GM12875 (cell line): Measurements from ENCODE around the gene OR8H2.
"Not testable (repeated sequence)": the region's sequence is repeated elsewhere in the genome, so short reads cannot be mapped to it uniquely, and the experiment has no call there.

Experiments
- H3K4me3 ChIP-seq: one replicate; pipeline ENCODE4 v1.5.1; 2011; ENCODE audit warnings: low read depth, low read length, control low read depth
- CTCF ChIP-seq: IDR thresholded peaks from 2 replicates; pipeline ENCODE4 v1.5.1; 2011; ENCODE audit warnings: low read depth, mild to moderate bottlenecking, control low read depth, inconsistent platforms, low read length, moderate library complexity, borderline replicate concordance; ENCODE audit not compliant: insufficient read depth

OR8H2 gene

DNA sequence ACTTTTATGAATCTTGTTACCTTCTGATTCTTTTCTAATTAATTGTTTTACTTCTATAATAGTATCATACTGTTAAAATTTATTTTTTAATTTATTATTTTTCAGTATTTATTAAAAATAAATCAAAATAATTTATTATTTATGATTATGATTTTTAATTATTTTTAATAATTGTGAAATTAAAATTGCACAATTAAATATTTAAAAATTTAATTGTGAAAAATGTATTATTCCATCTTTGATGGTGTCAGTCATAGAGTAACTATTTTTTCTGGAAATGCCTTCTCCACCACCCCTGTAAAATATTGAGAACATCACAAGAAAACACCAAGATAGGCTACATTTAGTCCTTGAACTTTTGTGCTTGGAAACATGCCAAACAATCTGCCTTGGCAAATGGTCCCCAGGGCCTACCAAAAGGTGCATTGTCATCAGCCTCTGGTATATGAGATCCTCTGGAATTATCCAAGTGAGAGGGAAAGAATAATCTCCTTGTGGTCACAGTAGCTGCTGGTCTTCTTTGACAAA is at the start of gene OR8H2:
TSS of gene OR8H2 (plus strand) at position 478 of the 528 bp plus-strand sequence. CDS start 1,356 bp downstream, outside the sequence.
- TF ChIP-seq CTCF, result no peak
- no peak within 1 kb of the TSS for H3K4me3 ChIP-seq

DNA sequence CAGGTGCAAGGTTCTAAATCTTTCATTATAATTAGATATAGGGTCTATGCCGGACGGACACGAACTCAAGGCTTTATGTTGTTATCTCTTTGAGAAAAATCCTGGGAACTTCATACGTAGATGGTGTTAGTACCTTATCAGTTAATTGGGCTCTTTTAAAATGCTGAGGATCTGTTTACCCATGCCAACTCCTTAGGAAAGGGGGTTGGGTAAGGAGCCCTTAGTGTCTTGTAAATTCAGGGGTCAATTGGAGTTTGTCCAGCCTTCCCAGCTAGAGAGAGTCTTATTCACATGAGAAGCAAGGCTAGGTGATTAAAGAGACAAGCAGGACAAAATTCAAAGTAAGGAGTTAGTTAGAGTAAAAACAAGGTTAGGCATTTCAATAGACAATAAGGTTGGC is 47.1 kb upstream of the OR8H2 start:
- H3K4me3 ChIP-seq, result not testable (repeated sequence)

- not testable (repeated sequence) for H3K4me3 ChIP-seq
Observed at GRCh38 chr11:56057661-56058237, 45.7 kb upstream of the OR8H2 start.

- not testable (repeated sequence) for H3K4me3 ChIP-seq
Observed at GRCh38 chr11:56058260-56058780, 45.2 kb upstream of the OR8H2 start.

GRCh38 chr11:56066980-56067379 is 36.5 kb upstream of the OR8H2 start:
- TF ChIP-seq CTCF, result no peak
- no peak overlapping the region for H3K4me3 ChIP-seq

DNA sequence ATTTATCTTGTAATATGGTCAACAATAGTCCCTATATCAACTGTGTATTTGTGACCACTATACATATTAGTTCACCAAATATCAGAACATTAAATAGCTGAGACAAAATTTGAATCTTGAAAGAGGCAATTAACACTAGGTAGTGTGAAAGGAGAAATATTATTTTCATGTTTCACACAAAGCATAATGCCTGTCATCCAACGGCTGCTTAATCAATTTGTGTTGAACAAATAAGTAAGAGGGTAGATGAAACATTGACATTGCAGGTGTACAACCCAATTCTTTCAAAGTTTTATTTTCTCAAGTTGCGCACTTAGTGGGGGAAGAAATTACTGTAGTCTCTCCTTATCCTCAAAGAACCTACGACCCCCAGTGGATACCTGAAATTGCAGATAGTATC is 13.8 kb upstream of the OR8H2 start:
- no peak for TF ChIP-seq CTCF
- no peak overlapping the region for H3K4me3 ChIP-seq

- no peak for TF ChIP-seq CTCF
Observed at GRCh38 chr11:56093008-56093407, 10.5 kb upstream of the OR8H2 start, which contains the start of gene OR8I2. Gene OR8I2, plus strand, starts transcription at chr11:56093308. Its CDS starts 0 bp downstream, at chr11:56093308.

DNA sequence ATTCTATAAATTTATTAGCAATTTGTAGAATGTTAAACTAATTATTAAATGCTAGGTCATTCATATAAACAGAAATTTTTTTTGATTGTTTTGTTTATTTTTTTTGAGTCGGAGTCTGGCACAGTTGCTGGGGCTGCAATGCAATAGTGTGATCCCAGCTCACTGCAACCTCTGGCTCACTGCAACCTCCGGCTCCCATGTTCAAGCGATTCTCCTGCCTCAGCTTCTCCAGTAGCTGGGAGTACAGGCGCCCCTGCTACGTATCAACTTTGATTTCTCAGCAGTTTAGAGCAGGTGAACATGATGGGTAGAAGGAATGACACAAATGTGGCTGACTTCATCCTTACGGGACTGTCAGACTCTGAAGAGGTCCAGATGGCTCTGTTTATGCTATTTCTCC is 18.6 kb downstream of the OR8H2 start, which contains the start of gene OR8H3:
TSS of gene OR8H3 (plus strand) at position 301 of the 400 bp plus-strand sequence. CDS start at position 301, 0 bp downstream.
- TF ChIP-seq CTCF, result no peak
- H3K4me3 ChIP-seq, result no peak within 1 kb of the TSS

More at GRCh38 chr11:56093008-56093407, 10.5 kb upstream of the OR8H2 start, which contains the start of gene OR8I2:
- no peak within 1 kb of the TSS for H3K4me3 ChIP-seq
